Dermis microvascular lymphatic vessel endothelial cell (primary cell): ENCODE measurements around the gene PPP1R12A. TPM values are rescaled to one million over a fixed set of nuclear protein-coding genes. Genes with fewer than 3 reads are reported as not detected.
A peak's percentile ranks its signal among the peaks of the same experiment; 100 is the strongest.
"Not testable (repeated sequence)": the region's sequence is repeated elsewhere in the genome, so short reads cannot be mapped to it uniquely, and the experiment has no call there.

Experiments
- DNase-seq, 2 donors: peaks; one replicate each; pipeline versions ENCODE4 v3.0.0 to v3.0.0-alpha.2; 2010; ENCODE audit warnings: low read depth in 2 of 2
- total RNA-seq: library from RNA; depleted of rRNA; stranded (reverse); fragments of >200 nt; gene quantifications from 2 replicates; pipeline ENCODE4 v1.2.1, GENCODE V29; 2014

Gene PPP1R12A
- 51.7 and 53.2 TPM in 2 replicates for total RNA-seq

- peak; percentile 94 to 99 for DNase-seq
Observed at GRCh38 chr12:79935021-79935623, at the start of gene PPP1R12A. PPP1R12A (minus strand) TSS chr12:79935097; CDS start chr12:79934931, 166 bp downstream.

GRCh38 chr12:79983986-79984620, 49.2 kb upstream of the PPP1R12A start:
- no peak for DNase-seq

- no peak for DNase-seq
Observed at GRCh38 chr12:79983492-79983891, 48.6 kb upstream of the PPP1R12A start.

- DNase-seq: no peak
Observed at GRCh38 chr12:79982086-79983062, 47.5 kb upstream of the PPP1R12A start.

- DNase-seq: no peak
Observed at GRCh38 chr12:79978692-79979091, 43.8 kb upstream of the PPP1R12A start.

- not testable (repeated sequence) for DNase-seq
Observed at GRCh38 chr12:79977856-79978460, 43.1 kb upstream of the PPP1R12A start.

- DNase-seq: no peak
Observed at GRCh38 chr12:79975143-79975542, 40.2 kb upstream of the PPP1R12A start.

GRCh38 chr12:79973801-79974200, 38.9 kb upstream of the PPP1R12A start:
- no peak for DNase-seq

GRCh38 chr12:79964100-79964627, 29.3 kb upstream of the PPP1R12A start:
- no peak for DNase-seq

- no peak for DNase-seq
Observed at GRCh38 chr12:79961411-79961810, 26.5 kb upstream of the PPP1R12A start.

- no peak for DNase-seq
Observed at GRCh38 chr12:79959484-79959883, 24.6 kb upstream of the PPP1R12A start.

- DNase-seq: no peak
Observed at GRCh38 chr12:79956896-79957295, 22.0 kb upstream of the PPP1R12A start.

GRCh38 chr12:79955561-79955960, 20.7 kb upstream of the PPP1R12A start:
- no peak for DNase-seq

GRCh38 chr12:79954037-79954610, 19.2 kb upstream of the PPP1R12A start:
- no peak for DNase-seq

GRCh38 chr12:79949098-79949497, 14.2 kb upstream of the PPP1R12A start:
- no peak for DNase-seq

GRCh38 chr12:79945433-79945832, 10.5 kb upstream of the PPP1R12A start:
- no peak for DNase-seq

GRCh38 chr12:79944565-79944964, 9.7 kb upstream of the PPP1R12A start:
- no peak for DNase-seq

GRCh38 chr12:79942846-79943245, 7.9 kb upstream of the PPP1R12A start:
- DNase-seq: not testable (repeated sequence)

GRCh38 chr12:79939728-79940310, 4.9 kb upstream of the PPP1R12A start:
- no peak for DNase-seq

- DNase-seq: no peak
Observed at GRCh38 chr12:79938843-79939242, 3.9 kb upstream of the PPP1R12A start.

- peak in 1 of 2 donors; percentile 65 for DNase-seq
Observed at GRCh38 chr12:79936670-79937069, 1.8 kb upstream of the PPP1R12A start.
